Smooth muscle cell (in vitro differentiated cells): ENCODE results near the gene PCSK1N. TPM values are rescaled to one million over a fixed set of nuclear protein-coding genes. Genes with fewer than 3 reads are reported as not detected.

ENCODE experiments used
- DNase-seq: peaks from one replicate; lab custom pipeline; 2025; ENCODE audit not compliant: unreplicated experiment; lab: John Stamatoyannopoulos, UW
- H2AFZ ChIP-seq: fragments of 200-600 bp; sonication (generic); 2 replicates; pipeline ENCODE4 v1.6.0; 2016; ENCODE audit warnings: antibody characterized with exemption, low read depth, mild to moderate bottlenecking
- H3F3A ChIP-seq: fragments of 200-600 bp; sonication (generic); 2 replicates; pipeline ENCODE4 v1.6.0; 2017; ENCODE audit warnings: antibody characterized with exemption, low read depth
- H3K27ac ChIP-seq: fragments of 200-600 bp; sonication (generic); 2 replicates; pipeline ENCODE4 v1.5.1; 2016; ENCODE audit warnings: low read depth, mild to moderate bottlenecking
- H3K27me3 ChIP-seq: fragments of 200-600 bp; sonication (generic); 2 replicates; pipeline ENCODE4 v1.6.1; 2016; ENCODE audit warnings: low read depth, mild to moderate bottlenecking
- H3K36me3 ChIP-seq: fragments of 200-600 bp; sonication (generic); 2 replicates; pipeline ENCODE4 v1.5.1; 2016; ENCODE audit warnings: low read depth
- H3K4me1 ChIP-seq: fragments of 200-600 bp; sonication (generic); 2 replicates; pipeline ENCODE4 v1.5.1; 2016; ENCODE audit warnings: low read depth
- H3K4me2 ChIP-seq: fragments of 200-600 bp; sonication (generic); 2 replicates; pipeline ENCODE4 v1.6.0; 2016; ENCODE audit warnings: mild to moderate bottlenecking
- H3K4me3 ChIP-seq: fragments of 200-600 bp; sonication (generic); 2 replicates; pipeline ENCODE4 v1.5.1; 2016; ENCODE audit warnings: mild to moderate bottlenecking
- H3K79me2 ChIP-seq: fragments of 200-600 bp; sonication (generic); 2 replicates; pipeline ENCODE4 v1.6.0; 2016; ENCODE audit warnings: low read depth, mild to moderate bottlenecking
- H3K9ac ChIP-seq: fragments of 200-600 bp; sonication (generic); 2 replicates; pipeline ENCODE4 v1.6.0; 2016; ENCODE audit warnings: low read depth
- H3K9me3 ChIP-seq: fragments of 200-600 bp; sonication (generic); replicated peaks from 2 replicates; pipeline ENCODE4 v1.5.1; 2016; ENCODE audit warnings: low read depth
- H4K20me1 ChIP-seq: fragments of 200-600 bp; sonication (generic); 2 replicates; pipeline ENCODE4 v1.6.0; 2016; ENCODE audit warnings: low read depth
- CTCF ChIP-seq: fragments of 200-600 bp; sonication (generic); IDR thresholded peaks from 2 replicates; pipeline ENCODE4 v1.5.1; 2017; ENCODE audit warnings: borderline replicate concordance, mild to moderate bottlenecking, antibody characterized with exemption; ENCODE audit not compliant: insufficient read depth, poor library complexity, severe bottlenecking
- WGBS: methylation state at CpG from one replicate; pipeline ENCODE4 v1.1.7; 2016; ENCODE audit warnings: low lambda C conversion rate; 5-methylcytosine and 5-hydroxymethylcytosine counted together
- polyA plus RNA-seq: library from polyadenylated mRNA; unstranded; fragments of >200 nt; fragmentation: Nextera tagmentation; extraction: Ambion mirVana; gene quantifications from 2 replicates; pipeline ENCODE4 v1.2.1, GENCODE V29; 2016
- total RNA-seq: library from RNA; depleted of rRNA; stranded (reverse); fragments of >200 nt; gene quantifications from 2 replicates; pipeline ENCODE4 v1.2.3, GENCODE V29; 2014

Gene PCSK1N
- total and polyA plus RNA-seq, 2 experiments from 2014 or later, result 11.6 to 14.4 TPM

GRCh38 chrX:48791063-48791820 is 44.2 kb downstream of the PCSK1N start:
- Histone ChIP-seq H3K9me3 (no peaks in the 10 kb centered on the region), H3K4me3 (no peak overlapping the region), H3K4me1 (no peaks in the 10 kb centered on the region), H2AFZ (no peak overlapping the region), H3K4me2 (no peak overlapping the region), H3K79me2 (no peaks in the 10 kb centered on the region), H3F3A (no peaks in the 10 kb centered on the region), H3K27ac (no peak overlapping the region), H4K20me1 (no peaks in the 10 kb centered on the region), H3K9ac (no peak overlapping the region), H3K36me3 (no peaks in the 10 kb centered on the region), H3K27me3 (no peaks in the 10 kb centered on the region)
- no peak for DNase-seq
- TF ChIP-seq CTCF, result no peak
- WGBS, result 88% methylated on average over 10 of the region's 11 CpGs

- Histone ChIP-seq H3F3A (no peaks in the 10 kb centered on the region), H3K4me1 (no peaks in the 10 kb centered on the region), H3K79me2 (no peaks in the 10 kb centered on the region), H3K9me3 (no peaks in the 10 kb centered on the region), H3K4me2 (no peak overlapping the region), H3K27ac (no peak overlapping the region), H2AFZ (no peak overlapping the region), H4K20me1 (no peaks in the 10 kb centered on the region), H3K36me3 (no peaks in the 10 kb centered on the region), H3K9ac (no peak overlapping the region), H3K27me3 (no peaks in the 10 kb centered on the region), H3K4me3 (no peak overlapping the region)
- WGBS, result 90% methylated on average over 4 of the region's 5 CpGs
- no peak for DNase-seq
- no peak for TF ChIP-seq CTCF
Observed at GRCh38 chrX:48790477-48790876, 44.9 kb downstream of the PCSK1N start.

- no peaks in the 10 kb centered on the region for H3F3A ChIP-seq
- H3K36me3 ChIP-seq, result no peaks in the 10 kb centered on the region
- no peak for TF ChIP-seq CTCF
- H3K9ac ChIP-seq, result no peak overlapping the region
- DNase-seq, result no peak
- no peaks in the 10 kb centered on the region for H3K79me2 ChIP-seq
- H3K4me1 ChIP-seq, result no peaks in the 10 kb centered on the region
- no peak overlapping the region for H3K4me2 ChIP-seq
- no peak overlapping the region for H3K27ac ChIP-seq
- 88% methylated on average over 5 of the region's 7 CpGs for WGBS
- H4K20me1 ChIP-seq, result no peaks in the 10 kb centered on the region
- H3K4me3 ChIP-seq, result no peak overlapping the region
- H2AFZ ChIP-seq, result no peak overlapping the region
- H3K9me3 ChIP-seq, result no peaks in the 10 kb centered on the region
- no peaks in the 10 kb centered on the region for H3K27me3 ChIP-seq
Observed at GRCh38 chrX:48789366-48790220, 45.8 kb downstream of the PCSK1N start.
